GF-D8 (cell line): Measurements from ENCODE around the gene LRRC57.

Experiments
- DNase-seq: peaks from one replicate; lab custom pipeline; 2025; lab: John Stamatoyannopoulos, UW

LRRC57 gene

DNA sequence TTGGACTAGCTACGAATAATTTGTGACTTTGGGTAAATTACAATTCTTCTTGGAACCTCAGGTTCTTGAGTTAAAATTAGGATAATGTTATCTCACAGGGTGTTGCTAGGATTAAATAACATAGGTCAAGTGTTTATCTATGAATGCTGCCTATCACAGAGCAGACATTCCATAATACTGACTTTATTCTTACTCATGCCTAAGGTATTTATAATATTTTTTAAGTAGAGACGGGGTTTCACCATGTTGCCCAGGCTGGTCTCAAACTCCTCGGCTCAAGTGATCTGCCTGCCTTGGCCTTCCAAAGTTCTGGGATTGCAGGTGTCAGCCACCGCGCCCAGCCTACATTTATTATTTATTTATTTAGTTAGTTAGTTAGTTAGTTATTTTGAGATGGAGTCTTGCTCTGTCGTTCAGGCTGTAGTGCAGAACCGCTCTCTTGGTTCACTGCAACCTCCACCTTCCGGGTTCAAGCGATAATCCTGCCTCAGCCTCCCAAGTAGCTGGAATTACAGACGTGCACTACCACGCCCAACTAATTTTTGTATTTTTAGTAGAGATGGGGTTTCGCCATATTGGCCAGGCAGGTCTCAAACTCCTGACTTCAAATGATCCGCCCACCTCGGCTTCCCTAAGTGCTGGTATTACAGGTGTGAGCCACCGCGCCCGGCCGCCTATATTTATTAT lies 56.9 kb downstream of the LRRC57 start:
- no peak for DNase-seq

DNA sequence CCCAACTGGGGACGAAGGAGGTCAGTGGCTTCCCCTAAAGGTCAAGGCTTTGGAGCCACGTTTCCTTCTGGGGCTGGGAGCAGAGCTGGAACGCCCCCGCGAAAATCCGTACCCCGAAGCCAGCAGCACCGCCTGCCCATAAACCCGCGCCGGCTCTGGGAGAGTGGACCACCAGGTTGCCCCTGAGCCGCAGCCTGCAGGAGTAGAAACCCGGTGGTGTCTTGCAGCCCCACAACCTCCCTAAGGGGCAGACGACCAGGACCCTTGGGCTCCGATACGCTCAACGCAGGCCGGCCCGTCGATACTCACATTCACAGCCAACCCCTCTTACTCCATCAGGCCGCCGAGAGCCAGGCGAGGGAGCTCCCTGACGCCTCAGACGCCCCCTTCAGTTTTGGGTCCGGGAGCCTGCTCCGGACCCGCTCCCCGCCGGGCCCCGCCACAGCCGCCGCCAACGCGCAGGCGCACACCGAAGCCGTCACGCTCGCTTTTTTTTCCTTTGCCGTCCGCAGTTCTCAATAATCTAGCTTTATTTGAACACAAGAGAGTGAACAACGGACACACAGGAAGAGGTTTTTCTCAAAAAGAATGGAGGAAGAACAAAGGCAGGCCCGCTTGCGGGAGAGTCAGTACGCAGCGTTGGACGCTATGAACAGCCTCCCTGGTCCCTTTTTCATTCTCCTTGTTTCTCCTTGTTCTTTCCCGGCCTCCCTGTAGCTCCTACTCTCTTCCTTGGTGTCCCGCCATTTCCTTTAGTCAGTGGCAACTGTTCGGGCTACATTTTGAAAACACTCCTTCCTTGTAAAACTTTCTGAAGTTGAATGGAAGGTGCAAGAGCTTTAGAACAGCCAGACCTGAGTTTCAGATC lies 57.7 kb downstream of the LRRC57 start, which contains the start of gene ZNF106:
ZNF106 (minus strand) TSS at position 471 of the 868 bp plus-strand sequence. CDS start 18,852 bp downstream, outside the sequence.
- DNase-seq = peak; percentile 70

DNA sequence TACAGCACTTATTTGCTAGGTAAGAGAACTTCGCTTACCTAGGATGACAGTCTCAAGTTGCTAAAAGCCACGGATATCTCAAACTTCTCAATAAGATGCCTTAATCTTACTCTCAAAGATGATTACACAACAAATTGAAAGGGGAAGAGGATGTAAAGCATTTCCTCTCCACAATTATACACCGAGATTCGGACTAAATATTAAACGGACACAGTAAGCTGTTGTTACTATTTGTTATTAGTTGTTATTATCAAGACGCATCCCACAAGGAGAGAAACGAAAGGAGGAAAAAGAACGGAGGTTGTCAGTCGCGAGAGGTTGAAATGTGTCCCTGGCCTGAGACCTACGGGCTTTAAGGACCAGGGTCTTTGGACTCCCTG lies 58.3 kb downstream of the LRRC57 start:
- DNase-seq = no peak
